Skeletal muscle satellite cell (primary cell): ENCODE measurements around the gene PPP2R5A. TPM values are rescaled to one million over a fixed set of nuclear protein-coding genes. Genes with fewer than 3 reads are reported as not detected.
A peak's percentile ranks its signal among the peaks of the same experiment; 100 is the strongest.

ENCODE experiments used
- H3K27me3 ChIP-seq: 2 replicates; pipeline ENCODE4 v1.7.0; 2013; ENCODE audit warnings: low read length; ENCODE audit not compliant: control insufficient read depth, insufficient read depth
- H3K36me3 ChIP-seq: 2 replicates; pipeline ENCODE4 v1.7.0; 2013; ENCODE audit warnings: mild to moderate bottlenecking, control low read depth, low read length; ENCODE audit not compliant: insufficient read depth
- H3K4me1 ChIP-seq: 2 replicates; pipeline ENCODE4 v1.7.0; 2013; ENCODE audit warnings: low read length; ENCODE audit not compliant: control insufficient read depth, insufficient read depth
- H3K4me2 ChIP-seq: 2 replicates; pipeline ENCODE4 v1.7.0; 2013; ENCODE audit warnings: mild to moderate bottlenecking, low read length
- H3K4me3 ChIP-seq: 2 replicates; pipeline ENCODE4 v1.7.0; 2013; ENCODE audit warnings: low read length
- H3K9ac ChIP-seq: 2 replicates; pipeline ENCODE4 v1.7.0; 2013; ENCODE audit warnings: mild to moderate bottlenecking, low read depth, low read length, moderate library complexity
- H3K9me3 ChIP-seq: replicated peaks from 2 replicates; pipeline ENCODE4 v1.7.0; 2013; ENCODE audit warnings: mild to moderate bottlenecking, control low read depth, low read length
- total RNA-seq: library from RNA; depleted of rRNA; stranded (reverse); fragments of >200 nt; gene quantifications from 2 replicates; pipeline ENCODE4 v1.2.3, GENCODE V29; 2012; rRNA removed

PPP2R5A gene
- total RNA-seq = 20.5 and 21.2 TPM in 2 replicates

- no peaks in the 10 kb centered on the region for H3K36me3 ChIP-seq
- peaks cover 23% of the 10 kb centered on the region for H3K4me1 ChIP-seq
- no peaks in the 10 kb centered on the region for H3K9me3 ChIP-seq
- peak within 1 kb of the TSS; percentile 88 for H3K9ac ChIP-seq
- H3K4me3 ChIP-seq = peak within 1 kb of the TSS; percentile 96
- H3K27me3 ChIP-seq = no peaks in the 10 kb centered on the region
- H3K4me2 ChIP-seq = peak within 1 kb of the TSS; percentile 95
Measured at GRCh38 chr1:212284744-212285684, at the start of gene PPP2R5A. PPP2R5A (plus strand) TSS chr1:212285410; CDS start chr1:212286111, 701 bp downstream.

- no peaks in the 10 kb centered on the region for H3K36me3 ChIP-seq
- no peak overlapping the region for H3K4me3 ChIP-seq
- H3K9me3 ChIP-seq = no peaks in the 10 kb centered on the region
- no peak overlapping the region for H3K4me2 ChIP-seq
- H3K27me3 ChIP-seq = no peaks in the 10 kb centered on the region
- peaks cover 11% of the 10 kb centered on the region for H3K4me1 ChIP-seq
- no peak overlapping the region for H3K9ac ChIP-seq
Measured at GRCh38 chr1:212235857-212236256, 49.4 kb upstream of the PPP2R5A start.

DNA sequence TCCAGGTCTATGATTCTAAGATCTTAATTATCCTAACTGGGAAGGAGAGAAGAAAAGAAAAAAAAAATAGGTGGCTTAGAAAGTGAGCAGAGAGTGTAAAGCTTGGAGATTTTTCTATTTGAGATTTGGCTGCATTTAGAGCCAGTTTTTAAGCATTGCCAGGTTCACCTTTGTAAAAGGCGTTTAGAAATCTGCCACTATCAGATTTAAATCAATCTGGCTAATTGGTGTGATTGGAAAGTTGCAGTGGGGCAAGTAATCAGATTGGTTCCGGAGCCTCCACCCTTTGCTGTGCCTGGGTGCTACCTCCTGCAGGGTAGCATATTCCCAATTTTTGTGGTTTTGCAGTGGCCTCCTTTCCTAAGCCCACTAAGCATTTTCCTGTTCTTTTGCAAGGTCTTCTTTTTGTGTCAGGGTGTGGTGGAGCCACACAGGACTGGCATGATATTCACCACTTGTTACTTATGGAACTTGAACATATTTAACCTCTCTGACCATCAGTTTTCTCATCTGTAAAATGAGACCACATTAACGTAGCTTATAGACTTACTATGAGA, 48.5 kb upstream of the PPP2R5A start:
- no peak overlapping the region for H3K4me3 ChIP-seq
- H3K4me2 ChIP-seq = no peak overlapping the region
- H3K9ac ChIP-seq = no peak overlapping the region
- H3K4me1 ChIP-seq = peaks cover 11% of the 10 kb centered on the region
- H3K27me3 ChIP-seq = no peaks in the 10 kb centered on the region
- H3K36me3 ChIP-seq = no peaks in the 10 kb centered on the region
- H3K9me3 ChIP-seq = no peaks in the 10 kb centered on the region

- no peak overlapping the region for H3K9ac ChIP-seq
- H3K9me3 ChIP-seq = no peaks in the 10 kb centered on the region
- H3K4me1 ChIP-seq = peaks cover 11% of the 10 kb centered on the region
- no peaks in the 10 kb centered on the region for H3K36me3 ChIP-seq
- H3K4me2 ChIP-seq = no peak overlapping the region
- no peaks in the 10 kb centered on the region for H3K27me3 ChIP-seq
- H3K4me3 ChIP-seq = no peak overlapping the region
Measured at GRCh38 chr1:212237651-212238050, 47.6 kb upstream of the PPP2R5A start.

DNA sequence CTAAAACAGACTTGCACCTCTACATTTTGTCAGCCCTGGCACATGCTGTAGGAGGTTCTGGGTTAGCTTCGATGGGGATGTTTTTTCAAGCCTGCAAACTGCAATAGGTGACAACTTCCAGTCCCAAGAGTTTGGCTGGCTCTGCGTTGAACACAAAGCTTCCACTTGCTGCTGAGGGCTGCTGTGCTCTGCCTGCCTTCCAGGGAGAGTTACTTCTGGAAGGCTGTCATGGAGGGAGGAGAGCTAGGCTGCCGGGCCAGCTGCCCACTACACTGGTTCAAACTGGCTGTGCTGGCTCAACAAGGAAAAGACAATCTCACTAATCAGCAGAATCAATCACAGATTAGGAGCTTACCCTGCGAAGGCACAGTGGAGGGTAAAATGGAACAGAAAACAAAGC, 46.7 kb upstream of the PPP2R5A start:
- Histone ChIP-seq H3K27me3 (no peaks in the 10 kb centered on the region), H3K4me1 (peaks cover 11% of the 10 kb centered on the region), H3K4me2 (no peak overlapping the region), H3K4me3 (no peak overlapping the region), H3K9me3 (no peaks in the 10 kb centered on the region), H3K36me3 (no peaks in the 10 kb centered on the region), H3K9ac (no peak overlapping the region)

DNA sequence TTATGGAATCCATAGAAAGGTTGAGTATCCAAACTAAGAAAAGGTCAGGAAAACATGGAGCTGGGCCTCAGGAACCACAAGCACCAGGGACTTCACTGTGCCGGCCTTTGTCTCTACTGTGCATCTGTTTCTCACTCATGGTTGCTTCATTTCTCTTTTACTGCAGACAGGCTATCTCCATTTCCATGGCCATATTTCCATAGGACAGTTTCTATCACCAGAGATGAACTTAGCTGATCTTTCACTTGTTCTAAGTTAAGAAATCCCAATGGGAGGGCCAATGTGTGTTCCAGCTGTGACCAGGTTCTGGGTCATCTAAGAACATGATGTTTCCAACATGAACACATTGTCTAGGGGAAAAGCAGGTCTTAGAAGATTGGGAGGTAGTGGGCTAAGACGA, 43.7 kb upstream of the PPP2R5A start:
- Histone ChIP-seq H3K9ac (no peak overlapping the region), H3K27me3 (no peaks in the 10 kb centered on the region), H3K4me3 (no peak overlapping the region), H3K4me1 (no peaks in the 10 kb centered on the region), H3K4me2 (no peak overlapping the region), H3K36me3 (no peaks in the 10 kb centered on the region), H3K9me3 (no peaks in the 10 kb centered on the region)

- Histone ChIP-seq H3K36me3 (no peaks in the 10 kb centered on the region), H3K27me3 (no peaks in the 10 kb centered on the region), H3K4me2 (no peak overlapping the region), H3K4me1 (no peaks in the 10 kb centered on the region), H3K9ac (no peak overlapping the region), H3K9me3 (no peaks in the 10 kb centered on the region), H3K4me3 (no peak overlapping the region)
Measured at GRCh38 chr1:212241957-212242287, 43.3 kb upstream of the PPP2R5A start.

- Histone ChIP-seq H3K36me3 (no peaks in the 10 kb centered on the region), H3K9me3 (no peaks in the 10 kb centered on the region), H3K4me2 (no peak overlapping the region), H3K4me3 (no peak overlapping the region), H3K4me1 (no peaks in the 10 kb centered on the region), H3K27me3 (no peaks in the 10 kb centered on the region), H3K9ac (no peak overlapping the region)
Measured at GRCh38 chr1:212242288-212242984, 42.8 kb upstream of the PPP2R5A start.

DNA sequence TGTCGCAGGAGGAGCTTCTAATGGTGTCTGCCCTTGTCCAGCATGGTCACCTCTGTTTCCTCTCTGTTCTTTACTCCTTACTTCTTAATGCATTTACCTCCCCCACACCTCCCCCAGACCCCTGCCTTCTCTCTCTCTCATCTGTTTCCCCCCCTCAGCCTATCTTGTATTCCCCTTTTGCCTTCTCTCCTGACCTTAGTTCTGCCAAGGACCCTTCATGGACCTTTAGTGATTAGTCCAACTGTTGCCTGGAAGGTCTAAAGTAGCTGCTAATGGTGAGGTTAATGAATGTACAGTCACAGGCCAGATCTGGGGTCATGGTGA, 42.3 kb upstream of the PPP2R5A start:
- no peaks in the 10 kb centered on the region for H3K9me3 ChIP-seq
- no peak overlapping the region for H3K4me2 ChIP-seq
- H3K36me3 ChIP-seq = no peaks in the 10 kb centered on the region
- H3K27me3 ChIP-seq = no peaks in the 10 kb centered on the region
- H3K9ac ChIP-seq = no peak overlapping the region
- H3K4me1 ChIP-seq = no peaks in the 10 kb centered on the region
- H3K4me3 ChIP-seq = no peak overlapping the region

GRCh38 chr1:212244441-212244840, 40.8 kb upstream of the PPP2R5A start:
- Histone ChIP-seq H3K9ac (no peak overlapping the region), H3K9me3 (no peaks in the 10 kb centered on the region), H3K27me3 (no peaks in the 10 kb centered on the region), H3K4me1 (no peaks in the 10 kb centered on the region), H3K4me2 (no peak overlapping the region), H3K4me3 (no peak overlapping the region), H3K36me3 (no peaks in the 10 kb centered on the region)

GRCh38 chr1:212247179-212247721, 38.0 kb upstream of the PPP2R5A start:
- peaks cover 3% of the 10 kb centered on the region for H3K27me3 ChIP-seq
- no peaks in the 10 kb centered on the region for H3K36me3 ChIP-seq
- H3K9me3 ChIP-seq = no peaks in the 10 kb centered on the region
- no peak overlapping the region for H3K4me3 ChIP-seq
- H3K9ac ChIP-seq = no peak overlapping the region
- no peaks in the 10 kb centered on the region for H3K4me1 ChIP-seq
- no peak overlapping the region for H3K4me2 ChIP-seq
